ENCODE data around the gene APOBEC4.
A peak's percentile ranks its signal among the peaks of the same experiment; 100 is the strongest.

The APOBEC4 gene

GRCh38 chr1:183602510-183602909 lies 50.6 kb downstream of the APOBEC4 start:
- DNase-seq (ENCODE audit: low spot score) = no peak

GRCh38 chr1:183600634-183601033 lies 52.5 kb downstream of the APOBEC4 start:
- no peak for DNase-seq (ENCODE audit: low spot score)

DNA sequence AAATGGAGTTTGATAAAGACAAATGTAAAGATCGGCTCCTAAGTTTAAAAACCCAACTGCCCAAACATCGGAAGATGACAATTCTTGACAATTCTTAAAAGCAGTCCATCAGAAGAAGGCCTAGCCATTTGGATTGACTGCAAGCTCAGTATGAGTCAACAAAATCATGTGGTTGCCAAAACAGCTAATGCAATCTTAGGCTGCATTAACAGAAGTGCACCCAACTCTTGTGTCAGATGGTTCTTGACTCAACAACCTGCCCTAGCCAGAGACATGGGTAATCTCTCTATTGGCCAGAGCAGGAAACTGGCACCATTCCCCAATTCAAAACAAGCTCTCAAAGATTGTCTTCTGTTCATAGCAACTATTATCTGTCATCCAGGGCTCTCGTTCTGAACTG lies 53.0 kb downstream of the APOBEC4 start:
- peak; percentile 67 for DNase-seq (ENCODE audit: low spot score)

DNA sequence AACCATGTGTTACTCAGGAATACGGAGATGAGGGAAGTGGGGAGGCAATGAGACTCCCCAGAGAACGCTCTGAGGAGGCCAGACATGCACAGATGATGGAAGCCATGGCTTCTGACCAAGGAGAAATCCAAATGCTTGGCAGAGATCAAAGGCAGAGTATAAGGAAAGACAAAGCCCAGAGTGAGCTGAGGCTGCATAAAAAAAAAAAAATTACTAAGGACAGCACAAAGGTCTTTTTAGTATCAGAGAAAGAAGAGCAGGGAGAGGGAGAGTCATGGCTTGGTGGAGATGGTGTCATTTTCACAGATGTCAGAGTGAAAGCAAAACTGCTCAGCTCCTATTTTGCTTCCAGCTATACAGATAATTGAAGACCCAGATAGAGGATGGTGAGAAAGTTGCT lies 54.7 kb downstream of the APOBEC4 start:
- no peak for DNase-seq (ENCODE audit: low spot score)

DNA sequence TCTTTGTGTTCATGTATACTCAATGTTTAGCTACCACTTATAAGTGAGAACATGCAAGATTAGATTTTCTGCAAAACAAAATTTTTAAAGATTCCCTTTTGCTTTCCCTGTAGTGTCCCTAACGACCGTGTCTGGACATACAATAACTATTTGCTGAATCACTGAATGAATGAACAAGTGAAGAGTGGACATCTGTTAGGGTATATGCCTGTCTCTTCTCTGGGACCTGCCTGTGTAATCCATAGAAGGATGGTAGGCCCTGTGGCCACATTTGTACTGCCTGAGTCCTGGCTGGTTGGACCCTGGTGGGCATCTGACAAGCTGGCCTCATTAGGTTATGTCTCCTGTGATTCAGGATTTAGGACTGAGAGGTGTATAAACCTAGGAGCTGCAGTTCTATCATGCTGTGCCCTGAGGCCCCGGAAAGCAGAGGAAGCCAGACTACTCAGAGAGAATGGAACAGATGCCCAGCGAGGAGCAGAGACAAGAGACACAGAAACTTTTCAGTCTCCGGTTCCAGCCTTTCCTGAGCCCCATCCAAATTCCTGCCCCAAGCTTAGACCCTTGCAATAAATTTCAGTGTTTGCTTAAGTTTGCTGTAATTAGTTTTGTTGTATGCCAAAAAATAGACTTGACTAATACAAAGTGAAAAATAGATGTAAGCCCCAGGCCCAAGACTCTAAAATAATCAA lies 55.3 kb downstream of the APOBEC4 start:
- no peak for DNase-seq (ENCODE audit: low spot score)

GRCh38 chr1:183596500-183596899 lies 56.6 kb downstream of the APOBEC4 start:
- DNase-seq (ENCODE audit: low spot score) = no peak
